ENCODE measurements around the gene TRIM46.

TRIM46 gene

GRCh38 chr1:155179112-155180031 lies 5.7 kb downstream of the TRIM46 start:
- TF ChIP-seq MAX (IDR thresholded peaks at IDR 0.05; ENCODE audit: low read depth, low read length) (no peak), MYC (IDR thresholded peaks at IDR 0.05; ENCODE audit: low read depth, low read length) (no peak), POLR2A (IDR thresholded peaks at IDR 0.05; ENCODE audit: extremely low read depth, insufficient read length) (no peak), CTCF (IDR thresholded peaks at IDR 0.05; ENCODE audit: low read depth, low read length) (no peak)
- no peak for DNase-seq (ENCODE audit: low read depth)
- no peak overlapping the region for H3K4me3 ChIP-seq (ENCODE audit: low read depth, low read length)

- no peak overlapping the region for H3K4me3 ChIP-seq (ENCODE audit: low read depth, low read length)
- TF ChIP-seq CTCF (IDR thresholded peaks at IDR 0.05; ENCODE audit: low read depth, low read length) (no peak), MAX (IDR thresholded peaks at IDR 0.05; ENCODE audit: low read depth, low read length) (no peak), POLR2A (IDR thresholded peaks at IDR 0.05; ENCODE audit: extremely low read depth, insufficient read length) (no peak), MYC (IDR thresholded peaks at IDR 0.05; ENCODE audit: low read depth, low read length) (no peak)
- no peak for DNase-seq (ENCODE audit: low read depth)
Observed at GRCh38 chr1:155181371-155182051, 7.9 kb downstream of the TRIM46 start.

GRCh38 chr1:155182052-155182550 lies 8.5 kb downstream of the TRIM46 start:
- no peak for TF ChIP-seq CTCF (IDR thresholded peaks at IDR 0.05; ENCODE audit: low read depth, low read length)
- TF ChIP-seq POLR2A (IDR thresholded peaks at IDR 0.05; ENCODE audit: extremely low read depth, insufficient read length): no peak
- TF ChIP-seq MAX (IDR thresholded peaks at IDR 0.05; ENCODE audit: low read depth, low read length): no peak
- TF ChIP-seq MYC (IDR thresholded peaks at IDR 0.05; ENCODE audit: low read depth, low read length): no peak
- no peak overlapping the region for H3K4me3 ChIP-seq (ENCODE audit: low read depth, low read length)
- no peak for DNase-seq (ENCODE audit: low read depth)

- H3K4me3 ChIP-seq (ENCODE audit: low read depth, low read length): no peak overlapping the region
- TF ChIP-seq MYC (IDR thresholded peaks at IDR 0.05; ENCODE audit: low read depth, low read length) (no peak), MAX (IDR thresholded peaks at IDR 0.05; ENCODE audit: low read depth, low read length) (no peak), POLR2A (IDR thresholded peaks at IDR 0.05; ENCODE audit: extremely low read depth, insufficient read length) (no peak), CTCF (IDR thresholded peaks at IDR 0.05; ENCODE audit: low read depth, low read length) (no peak)
- DNase-seq (ENCODE audit: low read depth): no peak
Observed at GRCh38 chr1:155183775-155184221, 10.1 kb downstream of the TRIM46 start.

- no peak overlapping the region for H3K4me3 ChIP-seq (ENCODE audit: low read depth, low read length)
- no peak for TF ChIP-seq MYC (IDR thresholded peaks at IDR 0.05; ENCODE audit: low read depth, low read length)
- no peak for TF ChIP-seq CTCF (IDR thresholded peaks at IDR 0.05; ENCODE audit: low read depth, low read length)
- TF ChIP-seq POLR2A (IDR thresholded peaks at IDR 0.05; ENCODE audit: extremely low read depth, insufficient read length): no peak
- no peak for TF ChIP-seq MAX (IDR thresholded peaks at IDR 0.05; ENCODE audit: low read depth, low read length)
- no peak for DNase-seq (ENCODE audit: low read depth)
Observed at GRCh38 chr1:155184351-155184811, 10.7 kb downstream of the TRIM46 start.

Measured in NB4 (cell line).